Middle frontal gyrus (tissue), 1 donor: ENCODE measurements around the gene NTM.

Experiments
- DNase-seq: peaks from one replicate; pipeline ENCODE4 v3.0.0-alpha.2; 2015; ENCODE audit warnings: low spot score; ENCODE audit errors: extremely low spot score

The NTM gene

GRCh38 chr11:131546218-131546895 lies 175.9 kb downstream of the NTM start:
- no peak for DNase-seq

- no peak for DNase-seq
Measured at GRCh38 chr11:131549099-131549498, 178.7 kb downstream of the NTM start.

- DNase-seq, result no peak
Measured at GRCh38 chr11:131549770-131550169, 179.4 kb downstream of the NTM start.

- no peak for DNase-seq
Measured at GRCh38 chr11:131560287-131560686, 189.9 kb downstream of the NTM start.

GRCh38 chr11:131561501-131561900 lies 191.1 kb downstream of the NTM start:
- DNase-seq, result no peak

- DNase-seq, result no peak
Measured at GRCh38 chr11:131561972-131562371, 191.6 kb downstream of the NTM start.

GRCh38 chr11:131568318-131568717 lies 197.9 kb downstream of the NTM start:
- no peak for DNase-seq

GRCh38 chr11:131571571-131571970 lies 201.2 kb downstream of the NTM start:
- DNase-seq, result no peak

- DNase-seq, result no peak
Measured at GRCh38 chr11:131572423-131572822, 202.0 kb downstream of the NTM start.

GRCh38 chr11:131579932-131580387 lies 209.5 kb downstream of the NTM start:
- DNase-seq, result no peak

GRCh38 chr11:131580476-131580875 lies 210.1 kb downstream of the NTM start:
- no peak for DNase-seq

GRCh38 chr11:131581046-131581445 lies 210.6 kb downstream of the NTM start:
- no peak for DNase-seq

GRCh38 chr11:131582021-131582525 lies 211.7 kb downstream of the NTM start:
- DNase-seq, result no peak

GRCh38 chr11:131583421-131583820 lies 213.0 kb downstream of the NTM start:
- no peak for DNase-seq

- no peak for DNase-seq
Measured at GRCh38 chr11:131583938-131584337, 213.5 kb downstream of the NTM start.

- peak; percentile 89 for DNase-seq
Measured at GRCh38 chr11:131584785-131585592, 214.6 kb downstream of the NTM start.

- DNase-seq, result no peak
Measured at GRCh38 chr11:131588057-131588456, 217.6 kb downstream of the NTM start.

- no peak for DNase-seq
Measured at GRCh38 chr11:131591051-131591461, 220.6 kb downstream of the NTM start.

GRCh38 chr11:131592152-131592551 lies 221.7 kb downstream of the NTM start:
- no peak for DNase-seq

- no peak for DNase-seq
Measured at GRCh38 chr11:131592734-131593133, 222.3 kb downstream of the NTM start.

- no peak for DNase-seq
Measured at GRCh38 chr11:131593301-131593700, 222.9 kb downstream of the NTM start.

GRCh38 chr11:131595797-131596196 lies 225.4 kb downstream of the NTM start:
- no peak for DNase-seq
